BE2C (cell line): ENCODE data around the gene AP1B1.

ENCODE experiments used
- DNase-seq: peaks from one replicate; pipeline ENCODE4 v3.0.0-alpha.2; 2020
- H3K27me3 ChIP-seq: fragments of 250-450 bp; sonication (Bioruptor Pico); 2 replicates; pipeline ENCODE4 v1.5.1; 2020; ENCODE audit warnings: mild to moderate bottlenecking
- H3K36me3 ChIP-seq: fragments of 250-450 bp; sonication (Bioruptor Pico); 2 replicates; pipeline ENCODE4 v1.5.1; 2020; ENCODE audit warnings: mild to moderate bottlenecking
- H3K4me1 ChIP-seq: fragments of 250-450 bp; sonication (Bioruptor Pico); 2 replicates; pipeline ENCODE4 v1.5.1; 2020
- H3K4me3 ChIP-seq: 2 replicates; pipeline ENCODE4 v1.5.1; 2011; ENCODE audit warnings: low read depth, low read length
- H3K9me3 ChIP-seq: fragments of 250-450 bp; sonication (Bioruptor Pico); 2 replicates; pipeline ENCODE4 v1.5.1; 2020
- TF ChIP-seq, protein P1 (sequence below): IDR thresholded peaks from 2 replicates; pipeline ENCODE4 v1.5.1; 2012; ENCODE audit warnings: mild to moderate bottlenecking, low read depth, low read length

The AP1B1 gene

DNA sequence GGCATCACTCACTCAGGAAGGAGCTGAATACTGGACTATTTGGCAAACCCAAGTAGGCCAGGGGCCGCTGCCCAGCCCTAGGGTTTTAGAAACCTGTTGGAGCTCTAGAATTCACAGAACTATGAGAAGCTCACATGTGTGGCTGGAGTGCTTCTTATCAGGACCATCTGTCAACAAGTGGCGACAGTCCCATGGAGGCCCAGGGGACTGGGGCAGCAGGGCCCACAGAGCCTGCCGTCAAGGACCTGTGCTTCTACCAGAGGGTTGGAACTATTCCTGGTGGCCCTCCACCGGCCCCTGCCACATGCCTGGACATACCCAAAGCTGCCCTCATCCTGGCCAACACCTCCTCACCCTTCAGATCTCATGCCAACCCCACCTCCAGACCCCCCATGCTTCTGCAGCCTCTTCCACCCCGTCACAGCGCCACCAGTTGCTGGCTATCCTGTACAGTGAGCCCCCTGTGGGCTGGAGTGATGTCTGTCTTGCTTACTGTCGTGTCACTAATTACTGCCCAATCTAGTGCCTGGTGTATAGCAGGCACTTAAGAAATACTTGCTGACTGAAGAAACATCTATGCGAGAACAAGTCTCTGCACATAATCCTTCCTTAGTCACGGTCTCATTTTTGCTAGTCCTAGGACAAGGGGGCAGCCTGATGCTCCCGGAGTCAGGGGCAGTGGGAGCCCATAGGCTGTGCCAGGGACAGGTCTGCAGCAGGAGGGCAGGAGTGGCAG is 45.6 kb downstream of the AP1B1 start:
- Histone ChIP-seq H3K36me3 (peaks cover 70% of the 10 kb centered on the region), H3K4me3 (no peak overlapping the region), H3K27me3 (no peaks in the 10 kb centered on the region), H3K4me1 (peaks cover 17% of the 10 kb centered on the region), H3K9me3 (no peaks in the 10 kb centered on the region)
- no peak for DNase-seq
- TF ChIP-seq, protein P1, sequence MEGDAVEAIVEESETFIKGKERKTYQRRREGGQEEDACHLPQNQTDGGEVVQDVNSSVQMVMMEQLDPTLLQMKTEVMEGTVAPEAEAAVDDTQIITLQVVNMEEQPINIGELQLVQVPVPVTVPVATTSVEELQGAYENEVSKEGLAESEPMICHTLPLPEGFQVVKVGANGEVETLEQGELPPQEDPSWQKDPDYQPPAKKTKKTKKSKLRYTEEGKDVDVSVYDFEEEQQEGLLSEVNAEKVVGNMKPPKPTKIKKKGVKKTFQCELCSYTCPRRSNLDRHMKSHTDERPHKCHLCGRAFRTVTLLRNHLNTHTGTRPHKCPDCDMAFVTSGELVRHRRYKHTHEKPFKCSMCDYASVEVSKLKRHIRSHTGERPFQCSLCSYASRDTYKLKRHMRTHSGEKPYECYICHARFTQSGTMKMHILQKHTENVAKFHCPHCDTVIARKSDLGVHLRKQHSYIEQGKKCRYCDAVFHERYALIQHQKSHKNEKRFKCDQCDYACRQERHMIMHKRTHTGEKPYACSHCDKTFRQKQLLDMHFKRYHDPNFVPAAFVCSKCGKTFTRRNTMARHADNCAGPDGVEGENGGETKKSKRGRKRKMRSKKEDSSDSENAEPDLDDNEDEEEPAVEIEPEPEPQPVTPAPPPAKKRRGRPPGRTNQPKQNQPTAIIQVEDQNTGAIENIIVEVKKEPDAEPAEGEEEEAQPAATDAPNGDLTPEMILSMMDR = peak; percentile 25

DNA sequence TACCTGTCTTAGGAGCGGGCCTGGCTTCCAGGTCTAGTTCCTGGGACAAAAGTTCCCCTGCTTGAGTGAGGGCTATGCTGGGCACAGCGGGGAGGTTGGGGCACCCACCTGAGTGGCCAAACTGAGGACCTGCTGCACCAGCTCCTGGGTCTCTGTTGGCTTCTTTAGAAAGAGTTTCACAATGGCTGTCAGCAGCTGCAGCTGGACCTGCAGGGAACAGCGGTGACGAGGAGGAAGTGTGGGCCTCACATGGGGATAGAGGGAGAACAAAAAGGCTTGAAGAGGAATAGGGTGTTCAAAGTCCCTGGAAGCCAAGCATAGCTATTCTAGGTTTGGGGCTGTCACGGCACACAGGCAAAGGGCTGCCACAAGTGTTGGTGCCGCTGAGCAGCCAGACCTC is 46.2 kb downstream of the AP1B1 start:
- Histone ChIP-seq H3K4me3 (no peak overlapping the region), H3K36me3 (peaks cover 70% of the 10 kb centered on the region), H3K4me1 (peaks cover 17% of the 10 kb centered on the region), H3K27me3 (no peaks in the 10 kb centered on the region), H3K9me3 (no peaks in the 10 kb centered on the region)
- TF ChIP-seq, protein P1 = no peak
- DNase-seq = no peak

DNA sequence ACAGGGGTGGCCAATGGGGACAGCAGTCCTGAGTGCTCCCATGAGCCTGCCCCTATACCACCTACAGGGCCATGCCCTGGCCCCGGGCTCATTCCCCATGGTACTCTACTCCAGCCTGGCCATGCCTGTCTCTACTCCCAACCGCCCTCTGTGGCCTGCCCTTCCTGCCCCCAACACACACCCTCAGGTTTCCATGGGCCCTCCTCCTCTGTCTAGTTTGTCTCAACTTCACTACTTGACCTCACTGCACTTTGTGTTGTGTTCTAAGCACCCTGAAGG is 46.6 kb downstream of the AP1B1 start:
- peaks cover 17% of the 10 kb centered on the region for H3K4me1 ChIP-seq
- no peaks in the 10 kb centered on the region for H3K27me3 ChIP-seq
- H3K36me3 ChIP-seq = peaks cover 70% of the 10 kb centered on the region
- TF ChIP-seq, protein P1 = no peak
- H3K9me3 ChIP-seq = no peaks in the 10 kb centered on the region
- no peak overlapping the region for H3K4me3 ChIP-seq
- no peak for DNase-seq

DNA sequence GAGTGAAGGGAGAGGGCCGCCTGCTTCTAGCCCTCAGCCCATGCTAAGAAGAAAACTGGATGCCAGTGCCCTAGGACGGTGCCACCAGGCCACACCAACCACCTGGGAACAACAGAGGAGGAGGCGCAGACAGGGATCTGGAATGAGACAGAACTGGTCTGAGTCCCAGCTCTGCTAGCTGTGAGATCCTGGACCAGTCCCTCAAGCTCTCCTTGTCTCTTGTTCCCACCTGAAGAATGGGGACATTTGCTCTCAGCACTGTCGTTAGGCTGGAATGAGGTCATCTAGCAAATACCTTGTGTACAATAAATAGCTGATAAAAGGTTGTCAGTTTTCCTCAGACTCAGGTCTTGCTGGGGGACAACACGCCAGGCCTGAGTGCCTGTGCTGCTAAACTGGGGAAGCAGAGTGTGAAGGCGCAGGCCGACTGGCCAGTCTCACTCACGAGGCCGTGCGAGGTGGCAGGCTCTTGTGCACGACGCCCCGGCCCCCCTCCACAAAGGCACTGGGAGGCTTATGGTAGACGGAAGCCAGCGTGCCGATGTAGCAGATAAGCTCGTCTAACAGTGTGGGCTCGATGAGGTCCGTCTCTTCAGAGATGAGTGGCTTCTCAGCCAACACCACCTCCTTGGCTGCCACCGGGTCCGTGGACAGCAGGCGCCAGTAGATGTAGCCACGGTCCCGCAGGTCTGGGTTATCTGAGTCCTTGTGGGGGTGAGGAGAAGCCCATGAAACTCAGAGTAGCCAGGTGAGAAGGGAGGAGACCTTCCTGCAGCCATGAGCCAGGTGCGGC is 47.1 kb downstream of the AP1B1 start:
- no peaks in the 10 kb centered on the region for H3K9me3 ChIP-seq
- TF ChIP-seq, protein P1 = no peak
- peaks cover 67% of the 10 kb centered on the region for H3K36me3 ChIP-seq
- peaks cover 17% of the 10 kb centered on the region for H3K4me1 ChIP-seq
- no peaks in the 10 kb centered on the region for H3K27me3 ChIP-seq
- DNase-seq = no peak
- H3K4me3 ChIP-seq = no peak overlapping the region

DNA sequence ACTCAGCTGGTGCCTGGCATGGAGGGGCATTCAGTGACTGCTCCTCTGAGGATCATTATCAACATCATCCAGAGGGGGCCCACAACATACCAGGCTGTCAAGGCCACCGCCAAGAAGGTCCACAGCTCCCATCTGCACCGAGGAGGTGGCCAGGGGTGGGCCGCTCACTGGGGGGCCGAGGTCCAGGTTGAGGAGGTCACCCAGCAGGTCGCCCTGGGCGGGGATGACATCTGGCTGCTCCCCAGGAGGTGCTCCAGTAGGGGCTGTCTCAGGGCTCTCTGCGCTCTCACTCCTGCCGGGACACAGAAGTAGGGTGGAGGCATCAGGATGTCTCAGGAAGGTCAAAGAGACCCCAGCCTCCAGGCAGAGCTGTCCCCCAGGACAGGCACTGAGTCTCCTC is 47.8 kb downstream of the AP1B1 start:
- Histone ChIP-seq H3K36me3 (peaks cover 67% of the 10 kb centered on the region), H3K4me3 (no peak overlapping the region), H3K27me3 (no peaks in the 10 kb centered on the region), H3K4me1 (peaks cover 17% of the 10 kb centered on the region), H3K9me3 (no peaks in the 10 kb centered on the region)
- no peak for DNase-seq
- TF ChIP-seq, protein P1 = no peak
